Suprapubic skin (tissue), 4 donors: Measurements from ENCODE around the gene LPAR5.

Source experiments
- EP300 ChIP-seq: sonication (generic); formaldehyde crosslinking; IDR thresholded peaks from one replicate; pipeline ENCODE4 v1.6.1; 2017; ENCODE audit warnings: antibody characterized with exemption
- POLR2A ChIP-seq, 2 donors: fragments of 450-650 bp; IDR thresholded peaks; one replicate each; pipeline ENCODE4 v1.6.1; 2017; ENCODE audit warnings: antibody characterized with exemption in 2 of 2, mild to moderate bottlenecking in 2 of 2, moderate library complexity in 2 of 2
- POLR2AphosphoS5 ChIP-seq, 3 donors: sonication (generic); formaldehyde crosslinking; IDR thresholded peaks; one replicate each; pipeline ENCODE4 v1.6.1; 2017; ENCODE audit warnings: antibody characterized with exemption in 3 of 3
- TF ChIP-seq, protein P1 (sequence below), 2 donors: fragments of 200-600 bp in 1 of 2; fragments of 450-650 bp in 1 of 2; sonication (generic) in 1 of 2; IDR thresholded peaks; one replicate each; pipeline ENCODE4 v1.5.1; 2016 to 2019; ENCODE audit warnings: antibody characterized with exemption in 2 of 2, mild to moderate bottlenecking in 1 of 2, moderate library complexity in 1 of 2

- TF ChIP-seq, protein P1, sequence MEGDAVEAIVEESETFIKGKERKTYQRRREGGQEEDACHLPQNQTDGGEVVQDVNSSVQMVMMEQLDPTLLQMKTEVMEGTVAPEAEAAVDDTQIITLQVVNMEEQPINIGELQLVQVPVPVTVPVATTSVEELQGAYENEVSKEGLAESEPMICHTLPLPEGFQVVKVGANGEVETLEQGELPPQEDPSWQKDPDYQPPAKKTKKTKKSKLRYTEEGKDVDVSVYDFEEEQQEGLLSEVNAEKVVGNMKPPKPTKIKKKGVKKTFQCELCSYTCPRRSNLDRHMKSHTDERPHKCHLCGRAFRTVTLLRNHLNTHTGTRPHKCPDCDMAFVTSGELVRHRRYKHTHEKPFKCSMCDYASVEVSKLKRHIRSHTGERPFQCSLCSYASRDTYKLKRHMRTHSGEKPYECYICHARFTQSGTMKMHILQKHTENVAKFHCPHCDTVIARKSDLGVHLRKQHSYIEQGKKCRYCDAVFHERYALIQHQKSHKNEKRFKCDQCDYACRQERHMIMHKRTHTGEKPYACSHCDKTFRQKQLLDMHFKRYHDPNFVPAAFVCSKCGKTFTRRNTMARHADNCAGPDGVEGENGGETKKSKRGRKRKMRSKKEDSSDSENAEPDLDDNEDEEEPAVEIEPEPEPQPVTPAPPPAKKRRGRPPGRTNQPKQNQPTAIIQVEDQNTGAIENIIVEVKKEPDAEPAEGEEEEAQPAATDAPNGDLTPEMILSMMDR (IDR thresholded peaks at IDR 0.05), result no peak
- no peak for TF ChIP-seq EP300
- TF ChIP-seq POLR2A (IDR thresholded peaks at IDR 0.05), result no peak
- no peak for TF ChIP-seq POLR2AphosphoS5 (IDR thresholded peaks at IDR 0.05)
These were observed 17.6 kb upstream of the LPAR5 start for GRCh38 chr12:6653342-6653741.
